OCI-LY1 (cell line): ENCODE measurements around the gene FGFR1OP2.

ENCODE experiments used
- H2AFZ ChIP-seq: fragments of 200-600 bp; sonication (generic), shearing (Covaris generic); 2 replicates; pipeline ENCODE4 v1.6.0; 2014; ENCODE audit warnings: antibody characterized with exemption, mild to moderate bottlenecking, low read length
- H3F3A ChIP-seq: fragments of 200-600 bp; sonication (generic), shearing (Covaris generic); 2 replicates; pipeline ENCODE4 v1.6.0; 2014; ENCODE audit warnings: mild to moderate bottlenecking, antibody characterized with exemption, low read length, moderate library complexity; ENCODE audit not compliant: insufficient read depth
- H3K27ac ChIP-seq: fragments of 200-600 bp; sonication (generic); 2 replicates; pipeline ENCODE4 v1.5.1; 2014; ENCODE audit warnings: low read length, mixed run types, mild to moderate bottlenecking, low read depth; ENCODE audit not compliant: poor library complexity, severe bottlenecking
- H3K27me3 ChIP-seq: fragments of 200-600 bp; sonication (generic); 2 replicates; pipeline ENCODE4 v1.6.0; 2014; ENCODE audit warnings: antibody characterized with exemption, mild to moderate bottlenecking, low read length, moderate library complexity; ENCODE audit not compliant: insufficient read depth
- H3K36me3 ChIP-seq: fragments of 200-600 bp; sonication (generic); 2 replicates; pipeline ENCODE4 v1.6.1; 2014; ENCODE audit warnings: mild to moderate bottlenecking, antibody characterized with exemption, low read length, moderate library complexity, mixed read lengths; ENCODE audit not compliant: insufficient read depth
- H3K4me1 ChIP-seq: fragments of 200-600 bp; sonication (generic); 2 replicates; pipeline ENCODE4 v1.5.1; 2014; ENCODE audit warnings: mild to moderate bottlenecking, low read length, moderate library complexity; ENCODE audit not compliant: insufficient read depth, severe bottlenecking
- H3K4me2 ChIP-seq: fragments of 200-600 bp; sonication (generic), shearing (Covaris generic); 2 replicates; pipeline ENCODE4 v1.6.1; 2014; ENCODE audit warnings: low read length
- H3K4me3 ChIP-seq: fragments of 200-600 bp; sonication (generic); 2 replicates; pipeline ENCODE4 v1.5.1; 2014; ENCODE audit warnings: low read length, low read depth, mild to moderate bottlenecking, mixed read lengths; ENCODE audit not compliant: poor library complexity, severe bottlenecking
- H3K79me2 ChIP-seq: fragments of 200-600 bp; shearing (Covaris generic); 2 replicates; pipeline ENCODE4 v1.6.1; 2016; ENCODE audit warnings: mixed run types, low read length, mixed read lengths; ENCODE audit not compliant: insufficient read depth
- H3K9ac ChIP-seq: fragments of 200-600 bp; sonication (generic), shearing (Covaris generic); 2 replicates; pipeline ENCODE4 v1.6.1; 2014; ENCODE audit warnings: mild to moderate bottlenecking, low read length, mixed read lengths
- H3K9me2 ChIP-seq: fragments of 200-600 bp; sonication (generic), shearing (Covaris generic); 2 replicates; pipeline ENCODE4 v1.6.1; 2014; ENCODE audit warnings: low read depth, mild to moderate bottlenecking, low read length, mixed read lengths
- H3K9me3 ChIP-seq: fragments of 200-600 bp; shearing (Covaris generic); 2 replicates; pipeline ENCODE4 v1.6.1; 2014; ENCODE audit warnings: low read length, mixed read lengths
- H4K20me1 ChIP-seq: fragments of 200-600 bp; sonication (generic), shearing (Covaris generic); 2 replicates; pipeline ENCODE4 v1.6.0; 2016; ENCODE audit warnings: mild to moderate bottlenecking, low read length; ENCODE audit not compliant: insufficient read depth
- EZH2 ChIP-seq: fragments of 200-600 bp; sonication (generic), shearing (Covaris generic); IDR thresholded peaks from 2 replicates; pipeline ENCODE4 v1.8.0; 2017; ENCODE audit warnings: borderline replicate concordance, mixed run types, mild to moderate bottlenecking, antibody characterized with exemption, low read length, moderate library complexity, mixed read lengths
- TF ChIP-seq, protein P1 (sequence below): fragments of 200-600 bp; sonication (generic), shearing (Covaris generic); IDR thresholded peaks from 2 replicates; pipeline ENCODE4 v1.5.1; 2017; ENCODE audit warnings: mild to moderate bottlenecking, antibody characterized with exemption, low read length, moderate library complexity, mixed read lengths

Gene FGFR1OP2

DNA sequence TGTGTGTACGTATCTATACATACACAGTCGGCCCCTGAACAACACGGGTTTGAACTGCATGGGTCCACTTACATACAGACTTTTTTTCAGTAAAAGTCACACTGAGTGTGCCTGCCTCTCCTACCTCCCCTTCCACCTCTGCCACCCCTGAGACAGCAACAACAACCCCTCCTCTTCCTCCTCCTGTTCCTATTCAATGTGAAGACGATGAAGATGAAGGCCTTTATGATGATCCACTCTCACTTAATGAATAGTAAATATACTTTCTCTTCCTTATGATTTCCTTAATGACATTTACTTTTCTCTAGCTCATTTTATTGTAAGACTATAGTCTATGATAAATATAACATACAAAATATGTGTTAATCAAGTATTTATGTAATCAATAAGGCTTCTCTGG is 50.4 kb downstream of the FGFR1OP2 start:
- Histone ChIP-seq H3K4me3 (no peak overlapping the region), H3K4me2 (no peak overlapping the region), H3K27ac (no peak overlapping the region), H3F3A (no peaks in the 10 kb centered on the region), H3K9ac (no peak overlapping the region), H3K27me3 (no peaks in the 10 kb centered on the region), H4K20me1 (no peaks in the 10 kb centered on the region), H3K79me2 (no peaks in the 10 kb centered on the region), H3K9me3 (no peaks in the 10 kb centered on the region), H3K4me1 (peaks cover 9% of the 10 kb centered on the region), H3K36me3 (peaks cover 62% of the 10 kb centered on the region), H2AFZ (no peak overlapping the region), H3K9me2 (no peaks in the 10 kb centered on the region)
- TF ChIP-seq EZH2: no peak
- TF ChIP-seq, protein P1, sequence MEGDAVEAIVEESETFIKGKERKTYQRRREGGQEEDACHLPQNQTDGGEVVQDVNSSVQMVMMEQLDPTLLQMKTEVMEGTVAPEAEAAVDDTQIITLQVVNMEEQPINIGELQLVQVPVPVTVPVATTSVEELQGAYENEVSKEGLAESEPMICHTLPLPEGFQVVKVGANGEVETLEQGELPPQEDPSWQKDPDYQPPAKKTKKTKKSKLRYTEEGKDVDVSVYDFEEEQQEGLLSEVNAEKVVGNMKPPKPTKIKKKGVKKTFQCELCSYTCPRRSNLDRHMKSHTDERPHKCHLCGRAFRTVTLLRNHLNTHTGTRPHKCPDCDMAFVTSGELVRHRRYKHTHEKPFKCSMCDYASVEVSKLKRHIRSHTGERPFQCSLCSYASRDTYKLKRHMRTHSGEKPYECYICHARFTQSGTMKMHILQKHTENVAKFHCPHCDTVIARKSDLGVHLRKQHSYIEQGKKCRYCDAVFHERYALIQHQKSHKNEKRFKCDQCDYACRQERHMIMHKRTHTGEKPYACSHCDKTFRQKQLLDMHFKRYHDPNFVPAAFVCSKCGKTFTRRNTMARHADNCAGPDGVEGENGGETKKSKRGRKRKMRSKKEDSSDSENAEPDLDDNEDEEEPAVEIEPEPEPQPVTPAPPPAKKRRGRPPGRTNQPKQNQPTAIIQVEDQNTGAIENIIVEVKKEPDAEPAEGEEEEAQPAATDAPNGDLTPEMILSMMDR: no peak

DNA sequence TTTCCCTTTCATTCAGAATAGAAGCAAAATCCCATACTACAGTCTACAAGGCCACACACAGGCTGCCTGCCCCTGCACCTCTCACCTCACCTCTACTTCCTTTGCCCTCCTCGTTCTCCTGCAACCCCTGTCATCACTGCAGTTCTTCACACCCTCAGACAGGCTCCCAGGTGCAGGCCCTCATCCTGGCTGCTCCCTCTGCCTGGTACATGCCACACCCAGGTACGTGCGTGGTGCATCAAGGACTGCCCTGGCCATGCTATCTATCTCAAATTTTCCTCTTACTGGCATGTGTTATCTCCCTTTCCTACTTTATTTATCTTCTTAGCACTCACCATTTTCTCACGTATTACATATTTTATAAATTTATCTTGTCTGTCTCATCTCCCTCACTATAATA is 51.6 kb downstream of the FGFR1OP2 start:
- H3K27ac ChIP-seq: no peak overlapping the region
- no peak overlapping the region for H3K4me2 ChIP-seq
- no peak overlapping the region for H2AFZ ChIP-seq
- H3K4me3 ChIP-seq: no peak overlapping the region
- TF ChIP-seq EZH2: no peak
- TF ChIP-seq, protein P1: no peak
- H3K9me2 ChIP-seq: no peaks in the 10 kb centered on the region
- H3K79me2 ChIP-seq: no peaks in the 10 kb centered on the region
- peaks cover 66% of the 10 kb centered on the region for H3K36me3 ChIP-seq
- no peaks in the 10 kb centered on the region for H3K9me3 ChIP-seq
- no peaks in the 10 kb centered on the region for H3F3A ChIP-seq
- H3K4me1 ChIP-seq: peaks cover 9% of the 10 kb centered on the region
- H3K27me3 ChIP-seq: no peaks in the 10 kb centered on the region
- H4K20me1 ChIP-seq: no peaks in the 10 kb centered on the region
- no peak overlapping the region for H3K9ac ChIP-seq

DNA sequence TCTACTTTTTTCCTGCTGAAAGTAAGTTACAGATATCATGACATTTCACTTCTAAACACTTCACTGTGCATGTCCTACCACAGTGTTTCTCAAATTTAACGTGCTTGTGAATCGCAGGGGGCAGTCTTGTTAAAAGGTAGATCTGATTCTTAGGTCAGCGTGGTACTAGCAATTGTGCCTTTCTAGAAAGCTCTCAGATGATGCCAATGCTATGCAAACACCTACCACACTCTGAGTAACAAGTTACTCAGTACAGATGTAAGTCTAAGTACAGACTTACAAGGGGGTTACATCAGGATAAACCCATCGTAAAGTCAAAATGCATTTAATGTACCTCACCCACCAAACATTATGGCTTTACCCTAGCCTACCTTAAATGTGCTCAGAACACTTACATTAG is 53.6 kb downstream of the FGFR1OP2 start:
- H3K4me3 ChIP-seq: no peak overlapping the region
- H4K20me1 ChIP-seq: no peaks in the 10 kb centered on the region
- peaks cover 9% of the 10 kb centered on the region for H3K4me1 ChIP-seq
- no peaks in the 10 kb centered on the region for H3F3A ChIP-seq
- no peaks in the 10 kb centered on the region for H3K79me2 ChIP-seq
- no peaks in the 10 kb centered on the region for H3K9me3 ChIP-seq
- H3K36me3 ChIP-seq: peaks cover 69% of the 10 kb centered on the region
- TF ChIP-seq, protein P1: no peak
- no peak for TF ChIP-seq EZH2
- H3K9ac ChIP-seq: no peak overlapping the region
- H2AFZ ChIP-seq: no peak overlapping the region
- H3K4me2 ChIP-seq: no peak overlapping the region
- H3K9me2 ChIP-seq: no peaks in the 10 kb centered on the region
- H3K27ac ChIP-seq: no peak overlapping the region
- H3K27me3 ChIP-seq: no peaks in the 10 kb centered on the region
